Measurements from ENCODE around the gene TAS2R14. TPM values are rescaled to one million over a fixed set of nuclear protein-coding genes. Genes with fewer than 3 reads are reported as not detected.

The TAS2R14 gene
- total and polyA plus RNA-seq, 3 donors from 2014 or later: 0.96 to 4.6 (median 3.5) TPM

- no peak overlapping the region for H3K27ac ChIP-seq
- DNase-seq: no peak
- no peaks in the 10 kb centered on the region for H3K9me3 ChIP-seq
- H3K4me1 ChIP-seq: no peaks in the 10 kb centered on the region
- intact Hi-C loops (cut with DNase I; ENCODE audit: low total_unique reads): no loop called here
- H3K4me3 ChIP-seq: no peak overlapping the region
- H3K36me3 ChIP-seq (ENCODE audit: low read depth, missing control alignments): no peaks in the 10 kb centered on the region
- H3K27me3 ChIP-seq: no peaks in the 10 kb centered on the region
- TF ChIP-seq CTCF (IDR thresholded peaks at IDR 0.05) (no peak), POLR2A (IDR thresholded peaks at IDR 0.05) (no peak)
- 84 to 92% methylated on average over 4 of the region's 4 CpGs for WGBS, 2 donors
Observed at GRCh38 chr12:10904686-10905085, 34.4 kb downstream of the TAS2R14 start.

GRCh38 chr12:10901427-10901826, 37.6 kb downstream of the TAS2R14 start:
- H3K9me3 ChIP-seq: no peaks in the 10 kb centered on the region
- TF ChIP-seq CTCF (IDR thresholded peaks at IDR 0.05) (no peak), POLR2A (IDR thresholded peaks at IDR 0.05) (no peak)
- no peaks in the 10 kb centered on the region for H3K27me3 ChIP-seq
- no peak overlapping the region for H3K4me3 ChIP-seq
- H3K4me1 ChIP-seq: no peaks in the 10 kb centered on the region
- WGBS, 2 donors: 88 to 90% methylated on average over 1 of the region's 1 CpG
- no peaks in the 10 kb centered on the region for H3K36me3 ChIP-seq (ENCODE audit: low read depth, missing control alignments)
- intact Hi-C loops (cut with DNase I; ENCODE audit: low total_unique reads): no loop called here
- no peak for DNase-seq
- no peak overlapping the region for H3K27ac ChIP-seq

DNA sequence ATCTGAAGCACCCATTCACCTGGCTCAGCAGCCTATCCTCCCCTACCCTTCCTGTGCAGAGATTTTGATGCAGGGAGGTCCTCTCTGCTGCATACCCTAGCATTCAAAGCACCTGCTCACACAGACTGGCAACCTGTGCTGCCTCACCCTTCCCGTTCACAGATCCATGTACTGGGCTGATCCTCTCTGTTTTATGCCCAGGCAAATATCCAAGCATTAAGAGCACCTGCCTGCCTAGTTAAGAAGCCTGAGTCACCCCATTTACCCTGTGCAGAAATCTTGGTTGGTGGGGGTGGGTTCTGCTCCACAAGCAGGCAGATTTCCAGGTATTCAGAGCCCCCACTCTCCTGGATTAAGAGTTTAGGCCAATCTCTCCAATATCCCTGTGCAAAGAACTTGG, 38.1 kb downstream of the TAS2R14 start:
- Histone ChIP-seq H3K27ac (no peak overlapping the region), H3K4me1 (no peaks in the 10 kb centered on the region), H3K27me3 (no peaks in the 10 kb centered on the region), H3K9me3 (no peaks in the 10 kb centered on the region), H3K4me3 (no peak overlapping the region), H3K36me3 (ENCODE audit: low read depth, missing control alignments) (no peaks in the 10 kb centered on the region)
- no peak for TF ChIP-seq POLR2A (IDR thresholded peaks at IDR 0.05)
- TF ChIP-seq CTCF (IDR thresholded peaks at IDR 0.05): no peak
- DNase-seq: no peak
- intact Hi-C loops (cut with DNase I; ENCODE audit: low total_unique reads): no loop called here
- 93 to 100% methylated on average over 1 of the region's 1 CpG for WGBS, 2 donors

- no peaks in the 10 kb centered on the region for H3K36me3 ChIP-seq (ENCODE audit: low read depth, missing control alignments)
- H3K9me3 ChIP-seq: no peaks in the 10 kb centered on the region
- H3K4me3 ChIP-seq: no peak overlapping the region
- no peak overlapping the region for H3K27ac ChIP-seq
- no peak for DNase-seq
- TF ChIP-seq POLR2A (IDR thresholded peaks at IDR 0.05) (no peak), CTCF (IDR thresholded peaks at IDR 0.05) (no peak)
- no peaks in the 10 kb centered on the region for H3K27me3 ChIP-seq
- intact Hi-C loops (cut with DNase I; ENCODE audit: low total_unique reads): no loop called here
- no peaks in the 10 kb centered on the region for H3K4me1 ChIP-seq
- 92 to 100% methylated on average over 1 of the region's 1 CpG for WGBS, 2 donors
Observed at GRCh38 chr12:10900530-10900929, 38.5 kb downstream of the TAS2R14 start.

DNA sequence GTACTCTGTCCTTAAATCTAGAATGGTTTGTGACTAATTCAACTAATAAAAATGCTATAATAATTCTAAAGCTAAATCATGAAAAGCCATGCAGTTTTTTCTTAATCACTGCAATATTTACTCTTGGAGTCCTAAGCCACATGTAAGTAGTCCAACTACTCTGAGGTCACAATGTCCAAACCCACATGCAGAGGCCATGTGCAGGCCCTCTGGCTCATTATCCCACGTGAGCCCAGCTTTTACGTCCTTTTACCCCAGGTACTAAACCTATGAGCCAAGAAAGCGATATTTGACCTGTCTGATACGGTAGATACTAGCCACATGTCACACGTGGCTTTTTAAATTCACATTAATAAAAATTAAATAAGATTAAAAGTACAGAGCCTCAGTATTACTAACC, 42.2 kb downstream of the TAS2R14 start:
- Histone ChIP-seq H3K4me1 (no peaks in the 10 kb centered on the region), H3K4me3 (no peak overlapping the region), H3K27ac (no peak overlapping the region), H3K36me3 (ENCODE audit: low read depth, missing control alignments) (no peaks in the 10 kb centered on the region), H3K27me3 (no peaks in the 10 kb centered on the region), H3K9me3 (no peaks in the 10 kb centered on the region)
- intact Hi-C loops (cut with DNase I; ENCODE audit: low total_unique reads): no loop called here
- WGBS, 2 donors: 92 to 93% methylated on average over 5 of the region's 5 CpGs
- no peak for DNase-seq
- TF ChIP-seq CTCF (IDR thresholded peaks at IDR 0.05) (no peak), POLR2A (IDR thresholded peaks at IDR 0.05) (no peak)
